ENCODE measurements around the gene LIN7C.
A peak's percentile ranks its signal among the peaks of the same experiment; 100 is the strongest.
"Not testable (repeated sequence)": the region's sequence is repeated elsewhere in the genome, so short reads cannot be mapped to it uniquely, and the experiment has no call there.

The LIN7C gene

DNA sequence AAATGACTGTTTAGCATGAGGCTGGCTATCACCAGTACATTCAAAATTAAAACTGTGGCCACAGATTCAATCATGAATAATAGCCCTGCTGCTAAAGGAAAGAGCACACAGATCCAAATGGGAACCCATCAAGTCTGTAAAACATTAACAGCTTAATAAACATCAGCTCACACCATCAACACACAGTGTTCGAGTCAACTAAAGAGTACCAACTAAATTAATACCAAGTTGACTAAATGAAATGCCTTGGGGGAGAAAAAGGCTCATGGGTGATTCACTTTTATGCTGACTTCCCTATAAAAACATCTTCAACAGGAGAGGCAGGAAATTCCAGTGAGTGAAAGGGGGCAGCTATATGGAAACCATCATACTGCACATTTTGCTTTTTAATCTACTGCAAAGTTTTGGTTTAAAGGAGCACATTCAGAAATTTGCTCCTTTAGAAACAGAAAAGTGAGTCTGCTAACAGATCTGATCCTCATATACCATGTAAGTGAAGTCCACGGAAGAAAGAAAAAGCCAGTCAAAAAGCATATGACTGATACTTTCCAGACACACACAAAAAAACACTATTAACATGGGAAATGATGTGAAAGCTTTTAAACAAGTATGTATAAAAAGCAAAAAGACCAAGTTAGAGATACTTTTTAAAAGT, 50.3 kb downstream of the LIN7C start:
- DNase-seq (ENCODE audit: insufficient read length) (no peak), FAIRE-seq (no peak)
- TF ChIP-seq TAF1 (IDR thresholded peaks at IDR 0.05; ENCODE audit: borderline replicate concordance, low read depth, low read length) (no peak), POLR2A (IDR thresholded peaks at IDR 0.05; ENCODE audit: low read depth, low read length) (no peak), POLR2AphosphoS5 (IDR thresholded peaks at IDR 0.05; ENCODE audit: low read depth, low read length) (no peak)

DNA sequence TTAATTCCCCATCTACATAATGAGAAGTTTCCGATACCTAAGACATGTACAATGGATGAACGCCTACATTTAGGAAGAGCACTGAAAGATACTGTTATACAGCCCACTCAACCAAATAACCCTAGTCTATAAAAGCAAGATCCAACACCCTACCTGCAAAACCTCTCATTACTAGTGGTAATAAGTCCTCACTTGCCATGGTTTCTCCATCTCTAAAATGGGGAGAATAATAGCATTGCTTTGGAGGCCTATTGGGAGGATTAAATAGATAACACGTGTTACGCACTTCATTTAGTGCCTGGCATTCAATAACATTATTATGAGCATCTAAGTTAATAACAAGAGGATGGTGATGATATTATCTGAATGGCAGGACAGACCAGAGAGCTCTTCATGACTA, 50.9 kb downstream of the LIN7C start:
- DNase-seq (ENCODE audit: insufficient read length) (no peak), FAIRE-seq (no peak)
- TF ChIP-seq POLR2AphosphoS5 (IDR thresholded peaks at IDR 0.05; ENCODE audit: low read depth, low read length) (no peak), POLR2A (IDR thresholded peaks at IDR 0.05; ENCODE audit: low read depth, low read length) (no peak), TAF1 (IDR thresholded peaks at IDR 0.05; ENCODE audit: borderline replicate concordance, low read depth, low read length) (no peak)

DNA sequence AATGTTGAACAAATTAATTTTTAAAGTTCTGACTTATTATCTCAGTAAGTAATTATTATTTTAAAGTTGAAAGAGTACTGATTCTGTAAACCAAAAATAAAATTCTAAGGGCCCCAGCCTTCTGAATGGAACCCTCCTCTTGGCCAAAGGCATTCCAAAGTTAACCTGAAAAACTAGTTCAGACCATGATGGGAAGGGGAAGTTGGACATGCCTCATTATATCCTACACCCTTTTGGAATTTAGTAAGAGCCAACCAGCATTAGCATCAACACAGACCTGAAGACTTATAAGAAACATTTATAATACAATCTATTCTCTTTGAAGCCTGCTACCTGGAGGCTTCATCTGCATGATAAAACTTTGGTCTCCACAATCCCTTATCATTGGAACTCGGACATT, 52.9 kb downstream of the LIN7C start:
- TF ChIP-seq POLR2AphosphoS5 (IDR thresholded peaks at IDR 0.05; ENCODE audit: low read depth, low read length), result no peak
- DNase-seq (ENCODE audit: insufficient read length) (no peak), FAIRE-seq (no peak)

DNA sequence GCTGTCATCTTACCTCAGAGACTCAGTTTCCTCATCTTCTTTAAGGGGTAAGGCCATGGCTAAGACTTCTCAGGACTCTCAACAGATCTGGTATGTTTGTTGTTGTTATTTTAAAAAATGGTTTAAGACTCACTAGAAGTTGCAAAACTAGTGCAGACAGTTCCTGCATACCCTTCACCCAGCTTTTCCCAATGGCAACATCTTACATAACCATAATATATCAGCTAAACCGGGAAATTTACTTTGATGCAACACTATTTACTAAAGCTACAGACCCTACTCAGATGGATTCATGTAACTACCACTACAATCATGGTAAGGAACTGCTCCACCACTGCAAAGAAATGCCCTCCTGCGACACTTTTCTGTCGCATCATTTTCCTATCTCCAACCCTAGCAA, 54.4 kb downstream of the LIN7C start:
- TF ChIP-seq TAF1 (IDR thresholded peaks at IDR 0.05; ENCODE audit: borderline replicate concordance, low read depth, low read length) (no peak), POLR2AphosphoS5 (IDR thresholded peaks at IDR 0.05; ENCODE audit: low read depth, low read length) (no peak), POLR2A (IDR thresholded peaks at IDR 0.05; ENCODE audit: low read depth, low read length) (no peak)
- DNase-seq (ENCODE audit: insufficient read length) (no peak), FAIRE-seq (no peak)

DNA sequence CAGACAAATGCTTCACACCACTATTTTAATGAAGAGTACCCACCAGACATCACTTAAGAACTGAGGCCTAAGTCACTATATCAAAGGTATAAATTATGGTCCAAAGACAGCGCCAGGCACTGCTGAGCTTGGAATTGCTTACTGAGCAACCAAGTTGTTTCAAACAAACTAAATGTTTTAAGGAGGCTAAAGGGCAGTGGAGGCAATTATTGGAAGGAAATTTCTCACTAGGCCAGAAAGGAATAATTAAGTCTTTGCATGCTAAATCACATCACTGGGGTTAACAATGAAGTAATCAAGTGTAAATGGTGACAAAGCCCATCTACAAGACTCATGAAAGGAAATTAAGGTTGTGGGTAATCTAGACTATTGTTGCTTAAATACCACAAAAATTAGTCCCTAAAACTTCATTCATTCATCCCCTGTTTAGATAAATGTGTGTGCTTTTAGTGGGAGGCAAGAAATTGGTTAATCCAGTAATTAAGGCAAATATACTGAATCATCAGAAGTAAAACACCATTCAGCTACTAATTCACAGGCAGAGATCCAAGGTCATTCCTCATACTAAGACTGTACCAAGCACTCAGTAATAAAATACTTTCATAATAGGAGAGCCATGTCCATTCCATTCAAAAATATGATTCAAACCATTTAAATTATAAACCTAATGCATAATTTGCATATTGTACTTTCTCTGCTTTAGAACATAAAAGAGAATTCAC, 55.2 kb downstream of the LIN7C start:
- DNase-seq (ENCODE audit: insufficient read length) (no peak), FAIRE-seq (no peak)
- TF ChIP-seq POLR2AphosphoS5 (IDR thresholded peaks at IDR 0.05; ENCODE audit: low read depth, low read length) (no peak), TAF1 (IDR thresholded peaks at IDR 0.05; ENCODE audit: borderline replicate concordance, low read depth, low read length) (no peak), POLR2A (IDR thresholded peaks at IDR 0.05; ENCODE audit: low read depth, low read length) (no peak)

DNA sequence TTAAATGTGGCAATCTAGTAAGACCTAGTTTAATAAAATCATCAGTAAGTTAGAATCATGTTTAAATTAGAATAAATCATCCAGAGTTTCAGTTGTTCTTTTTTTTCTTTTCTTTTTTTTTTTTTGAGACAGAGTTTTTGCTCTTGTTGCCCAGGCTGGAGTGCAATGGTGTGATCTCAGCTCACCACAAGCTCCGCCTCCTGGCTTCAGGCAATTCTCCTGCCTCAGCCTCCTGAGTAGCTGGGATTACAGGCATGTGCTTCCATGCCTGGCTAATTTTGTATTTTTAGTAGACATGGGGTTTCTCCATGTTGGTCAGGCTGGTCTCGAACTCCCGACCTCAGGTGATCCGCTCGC, 58.4 kb downstream of the LIN7C start:
- not testable (repeated sequence) for DNase-seq (ENCODE audit: insufficient read length); FAIRE-seq

DNA sequence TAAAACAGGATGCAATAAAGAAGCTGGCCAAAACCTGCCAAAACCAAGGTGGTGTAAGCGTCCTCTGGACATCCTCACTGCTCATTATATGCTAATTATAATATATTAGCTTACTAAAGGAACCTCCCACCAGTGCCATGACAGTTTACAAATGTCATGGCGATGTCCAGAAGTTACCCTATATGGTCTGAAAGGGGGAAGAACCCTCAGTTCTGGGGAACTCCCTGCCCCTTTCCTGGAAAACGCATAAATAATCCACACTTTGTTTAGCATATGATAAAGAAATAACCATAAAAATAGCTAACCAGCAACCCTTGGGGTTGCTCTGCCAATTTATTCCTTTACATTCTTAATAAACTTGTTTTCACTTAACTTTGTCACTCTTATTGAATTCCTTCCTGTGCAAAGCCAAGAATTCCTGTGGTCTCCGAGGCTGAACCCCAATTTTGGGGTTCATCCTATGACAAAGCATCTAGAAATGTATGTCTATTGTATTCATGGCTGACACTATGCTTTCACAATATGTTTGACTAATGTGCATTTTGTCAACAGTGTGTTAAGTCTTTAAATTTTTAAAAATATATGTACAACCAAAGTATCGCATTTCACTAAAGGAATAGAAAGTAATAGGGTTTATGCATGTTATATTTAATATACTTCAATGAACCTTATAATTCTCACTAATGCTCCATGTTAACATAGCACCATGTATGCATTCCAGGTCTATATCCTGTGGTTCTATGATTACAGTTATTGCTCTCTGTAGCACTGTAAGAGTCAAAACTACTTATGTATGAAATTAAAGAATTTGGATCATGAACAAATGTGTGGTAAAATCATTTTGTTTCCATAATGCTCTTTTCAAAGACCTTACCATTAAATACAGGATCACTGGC, 59.0 kb downstream of the LIN7C start:
- no peak for TF ChIP-seq TAF1 (IDR thresholded peaks at IDR 0.05; ENCODE audit: borderline replicate concordance, low read depth, low read length)
- TF ChIP-seq POLR2A (IDR thresholded peaks at IDR 0.05; ENCODE audit: low read depth, low read length), result no peak
- TF ChIP-seq POLR2AphosphoS5 (IDR thresholded peaks at IDR 0.05; ENCODE audit: low read depth, low read length), result no peak
- peak; percentile 51 for FAIRE-seq
- DNase-seq (ENCODE audit: insufficient read length), result no peak

DNA sequence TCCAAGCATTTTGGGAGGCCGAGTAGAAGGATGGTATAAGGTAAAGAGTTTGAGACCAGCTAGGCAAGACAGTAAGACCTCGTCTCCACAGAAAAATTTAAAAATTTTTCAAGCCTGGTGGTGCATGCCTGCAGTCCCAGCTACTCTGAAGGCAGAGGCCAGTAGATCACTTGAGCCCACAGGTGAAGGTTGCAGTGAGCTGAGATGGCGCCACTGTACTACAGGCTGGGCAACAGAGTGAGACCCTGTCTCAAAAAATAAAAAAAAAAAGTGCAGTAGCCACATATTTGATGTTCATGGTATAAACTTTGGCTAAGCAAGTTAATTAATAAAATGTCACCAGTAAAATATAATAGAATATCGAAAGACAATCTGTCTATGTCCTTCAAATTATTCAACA, 60.9 kb downstream of the LIN7C start:
- no peak for DNase-seq (ENCODE audit: insufficient read length)
- no peak for FAIRE-seq
- TF ChIP-seq TAF1 (IDR thresholded peaks at IDR 0.05; ENCODE audit: borderline replicate concordance, low read depth, low read length), result no peak

DNA sequence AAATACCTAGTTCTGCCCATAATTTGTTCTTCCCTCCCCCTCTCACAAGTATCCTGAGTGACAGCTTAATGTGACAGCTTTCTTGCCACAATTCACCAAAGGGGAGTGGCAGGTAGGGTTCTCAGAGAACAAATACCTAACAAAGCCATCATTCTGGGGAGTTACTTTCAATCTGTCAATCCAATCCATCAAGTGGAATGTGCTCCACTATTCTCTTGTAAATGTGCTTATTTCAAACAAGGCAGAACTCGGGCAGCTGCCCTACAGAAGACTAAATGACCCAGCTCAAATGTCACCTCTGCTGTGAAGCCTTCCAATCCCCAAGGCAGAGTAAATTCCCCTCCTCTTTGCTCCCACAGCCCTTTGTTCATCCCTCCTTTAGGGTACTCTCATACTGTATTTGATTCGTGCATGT, 61.8 kb downstream of the LIN7C start:
- DNase-seq (ENCODE audit: insufficient read length) (no peak), FAIRE-seq (peak; percentile 67)

More for the DNA sequence above, 61.8 kb downstream of the LIN7C start:
- TF ChIP-seq POLR2AphosphoS5 (IDR thresholded peaks at IDR 0.05; ENCODE audit: low read depth, low read length), result no peak
- no peak for TF ChIP-seq TAF1 (IDR thresholded peaks at IDR 0.05; ENCODE audit: borderline replicate concordance, low read depth, low read length)
- no peak for TF ChIP-seq POLR2A (IDR thresholded peaks at IDR 0.05; ENCODE audit: low read depth, low read length)
